Neural cell (in vitro differentiated cells): ENCODE measurements around the gene FCRL2. TPM values are rescaled to one million over a fixed set of nuclear protein-coding genes. Genes with fewer than 3 reads are reported as not detected.

ENCODE experiments used
- H2AFZ ChIP-seq: fragments of 200-600, 300-800 bp; sonication (generic), shearing (Covaris generic); 2 replicates; pipeline ENCODE4 v1.6.0; 2014; ENCODE audit warnings: low read depth, mild to moderate bottlenecking, antibody characterized with exemption, low read length, moderate library complexity
- H3F3A ChIP-seq: fragments of 200-600 bp; shearing (Covaris generic); 2 replicates; pipeline ENCODE4 v1.6.1; 2016; ENCODE audit warnings: mild to moderate bottlenecking, moderate library complexity, mixed read lengths, antibody characterized with exemption, low read length; ENCODE audit not compliant: insufficient read depth, poor library complexity, severe bottlenecking
- H3K27ac ChIP-seq: fragments of 200-600, 300-800 bp; sonication (generic), shearing (Covaris generic); 2 replicates; pipeline ENCODE4 v1.5.1; 2014; ENCODE audit warnings: mild to moderate bottlenecking, low read length, moderate library complexity
- H3K27me3 ChIP-seq: fragments of 300-800, 200-600 bp; sonication (generic), shearing (Covaris generic); 2 replicates; pipeline ENCODE4 v1.6.0; 2014; ENCODE audit warnings: mild to moderate bottlenecking, low read depth, low read length, moderate library complexity; ENCODE audit not compliant: insufficient read depth
- H3K36me3 ChIP-seq: fragments of 300-800, 200-600 bp; sonication (generic), shearing (Covaris generic); 2 replicates; pipeline ENCODE4 v1.5.1; 2014; ENCODE audit warnings: mild to moderate bottlenecking, antibody characterized with exemption, low read length, moderate library complexity; ENCODE audit not compliant: insufficient read depth
- H3K4me2 ChIP-seq: fragments of 300-800, 200-600 bp; sonication (generic), shearing (Covaris generic); 2 replicates; pipeline ENCODE4 v1.6.0; 2014; ENCODE audit warnings: mild to moderate bottlenecking, low read length
- H3K4me3 ChIP-seq: fragments of 300-800, 200-600 bp; sonication (generic), shearing (Covaris generic); 2 replicates; pipeline ENCODE4 v1.5.1; 2014; ENCODE audit warnings: mild to moderate bottlenecking, low read length, moderate library complexity
- H3K79me2 ChIP-seq: fragments of 200-600 bp; shearing (Covaris generic); replicated peaks from 2 replicates; pipeline ENCODE4 v1.6.0; 2014; ENCODE audit warnings: mild to moderate bottlenecking, low read length, moderate library complexity; ENCODE audit not compliant: insufficient read depth
- H3K9ac ChIP-seq: fragments of 300-800, 200-600 bp; sonication (generic), shearing (Covaris generic); 2 replicates; pipeline ENCODE4 v1.6.1; 2016; ENCODE audit warnings: mild to moderate bottlenecking, low read length, mixed read lengths
- H3K9me2 ChIP-seq: fragments of 200-600 bp; shearing (Covaris generic); 2 replicates; pipeline ENCODE4 v1.6.1; 2016; ENCODE audit warnings: mild to moderate bottlenecking, low read length, mixed read lengths; ENCODE audit not compliant: insufficient read depth
- H3K9me3 ChIP-seq: fragments of 200-600, 300-800 bp; sonication (generic), shearing (Covaris generic); 2 replicates; pipeline ENCODE4 v1.6.1; 2016; ENCODE audit warnings: mild to moderate bottlenecking, mixed run types, low read length, moderate library complexity, mixed read lengths
- H4K20me1 ChIP-seq: fragments of 200-600 bp; shearing (Covaris generic); 2 replicates; pipeline ENCODE4 v1.6.1; 2016; ENCODE audit warnings: mild to moderate bottlenecking, mixed run types; ENCODE audit not compliant: insufficient read depth
- EP300 ChIP-seq: fragments of 450-650 bp; conservative IDR thresholded peaks from 2 replicates; pipeline ENCODE4 v1.6.1; 2014; ENCODE audit warnings: antibody characterized with exemption, mild to moderate bottlenecking, moderate library complexity; ENCODE audit not compliant: poor library complexity, severe bottlenecking
- EZH2 ChIP-seq: fragments of 200-600, 300-800 bp; shearing (Covaris generic), sonication (generic); IDR thresholded peaks from 2 replicates; pipeline ENCODE4 v1.6.1; 2014; ENCODE audit warnings: antibody characterized with exemption, low read length, borderline replicate concordance, mild to moderate bottlenecking; ENCODE audit not compliant: insufficient read depth, poor library complexity, severe bottlenecking
- MXI1 ChIP-seq: fragments of 450-650 bp; conservative IDR thresholded peaks from 2 replicates; pipeline ENCODE4 v1.6.1; 2014; ENCODE audit warnings: antibody characterized with exemption, mild to moderate bottlenecking; ENCODE audit not compliant: poor library complexity, severe bottlenecking
- POLR2AphosphoS5 ChIP-seq: IDR thresholded peaks from 2 replicates; pipeline ENCODE4 v1.6.1; 2012
- RAD21 ChIP-seq: fragments of 450-650 bp; conservative IDR thresholded peaks from 2 replicates; pipeline ENCODE4 v1.6.1; 2014; ENCODE audit warnings: antibody characterized with exemption, mild to moderate bottlenecking, moderate library complexity
- SMC3 ChIP-seq: fragments of 450-650 bp; conservative IDR thresholded peaks from 2 replicates; pipeline ENCODE4 v1.6.1; 2014; ENCODE audit warnings: antibody characterized with exemption, mild to moderate bottlenecking, moderate library complexity; ENCODE audit not compliant: poor library complexity
- TAF1 ChIP-seq: IDR thresholded peaks from 2 replicates; pipeline ENCODE4 v1.6.1; 2012; ENCODE audit warnings: low read depth
- polyA minus RNA-seq: library from RNA; depleted of rRNA, polyadenylated mRNA; stranded (reverse); fragments of >200 nt; gene quantifications from 2 replicates; pipeline ENCODE4 v1.2.3, GENCODE V29; 2014
- polyA plus RNA-seq: library from polyadenylated mRNA; depleted of rRNA; stranded (reverse); fragments of >200 nt; gene quantifications from 2 replicates; pipeline ENCODE4 v1.2.3, GENCODE V29; 2014
- TF ChIP-seq, protein P1 (sequence below): fragments of 450-650 bp; IDR thresholded peaks from 2 replicates; pipeline ENCODE4 v1.5.1; 2014; ENCODE audit warnings: antibody characterized with exemption, mild to moderate bottlenecking, moderate library complexity; ENCODE audit not compliant: poor library complexity, severe bottlenecking
- TF ChIP-seq, protein P2 (sequence below): IDR thresholded peaks from 2 replicates; pipeline ENCODE4 v1.6.1; 2012; ENCODE audit warnings: borderline replicate concordance

Gene FCRL2, protein sequence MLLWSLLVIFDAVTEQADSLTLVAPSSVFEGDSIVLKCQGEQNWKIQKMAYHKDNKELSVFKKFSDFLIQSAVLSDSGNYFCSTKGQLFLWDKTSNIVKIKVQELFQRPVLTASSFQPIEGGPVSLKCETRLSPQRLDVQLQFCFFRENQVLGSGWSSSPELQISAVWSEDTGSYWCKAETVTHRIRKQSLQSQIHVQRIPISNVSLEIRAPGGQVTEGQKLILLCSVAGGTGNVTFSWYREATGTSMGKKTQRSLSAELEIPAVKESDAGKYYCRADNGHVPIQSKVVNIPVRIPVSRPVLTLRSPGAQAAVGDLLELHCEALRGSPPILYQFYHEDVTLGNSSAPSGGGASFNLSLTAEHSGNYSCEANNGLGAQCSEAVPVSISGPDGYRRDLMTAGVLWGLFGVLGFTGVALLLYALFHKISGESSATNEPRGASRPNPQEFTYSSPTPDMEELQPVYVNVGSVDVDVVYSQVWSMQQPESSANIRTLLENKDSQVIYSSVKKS
- polyA plus RNA-seq (not detected in 2 replicates), polyA minus RNA-seq (not detected in 2 replicates)

DNA sequence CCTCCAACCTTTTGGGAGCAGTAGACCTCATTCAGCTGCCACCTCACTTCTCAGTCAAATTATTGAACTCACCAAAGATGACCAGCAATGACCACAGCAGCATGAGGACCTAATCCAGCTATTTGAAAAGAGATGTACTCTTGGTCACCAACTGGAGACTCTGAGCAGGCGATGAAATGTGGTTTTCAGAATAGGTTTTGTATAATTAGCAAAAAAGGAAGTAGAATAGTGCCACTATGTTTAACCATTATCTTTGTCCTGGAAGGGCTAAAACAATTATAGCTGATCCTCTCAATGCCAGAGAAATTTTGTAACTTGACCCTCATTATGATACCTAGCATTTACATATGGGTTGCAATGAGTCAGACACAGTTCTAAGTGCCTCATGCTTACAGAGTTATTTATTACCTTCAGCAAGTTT, at the start of gene FCRL2:
Gene FCRL2, minus strand, starts transcription at position 162 of the 421 bp plus-strand sequence. Its CDS starts 59 bp downstream, at position 103.
- Histone ChIP-seq H3K27me3 (no peaks in the 10 kb centered on the region), H3K79me2 (no peaks in the 10 kb centered on the region), H3K9me2 (no peaks in the 10 kb centered on the region), H3F3A (no peaks in the 10 kb centered on the region), H2AFZ (no peak within 1 kb of the TSS), H3K4me2 (no peak within 1 kb of the TSS), H3K4me3 (no peak within 1 kb of the TSS), H3K9me3 (no peaks in the 10 kb centered on the region), H3K36me3 (no peaks in the 10 kb centered on the region), H3K9ac (no peak within 1 kb of the TSS), H3K27ac (no peak within 1 kb of the TSS), H4K20me1 (no peaks in the 10 kb centered on the region)
- no peak for TF ChIP-seq POLR2AphosphoS5
- no peak for TF ChIP-seq RAD21
- no peak for TF ChIP-seq TAF1
- no peak for TF ChIP-seq EP300
- no peak for TF ChIP-seq EZH2
- TF ChIP-seq, protein P1, sequence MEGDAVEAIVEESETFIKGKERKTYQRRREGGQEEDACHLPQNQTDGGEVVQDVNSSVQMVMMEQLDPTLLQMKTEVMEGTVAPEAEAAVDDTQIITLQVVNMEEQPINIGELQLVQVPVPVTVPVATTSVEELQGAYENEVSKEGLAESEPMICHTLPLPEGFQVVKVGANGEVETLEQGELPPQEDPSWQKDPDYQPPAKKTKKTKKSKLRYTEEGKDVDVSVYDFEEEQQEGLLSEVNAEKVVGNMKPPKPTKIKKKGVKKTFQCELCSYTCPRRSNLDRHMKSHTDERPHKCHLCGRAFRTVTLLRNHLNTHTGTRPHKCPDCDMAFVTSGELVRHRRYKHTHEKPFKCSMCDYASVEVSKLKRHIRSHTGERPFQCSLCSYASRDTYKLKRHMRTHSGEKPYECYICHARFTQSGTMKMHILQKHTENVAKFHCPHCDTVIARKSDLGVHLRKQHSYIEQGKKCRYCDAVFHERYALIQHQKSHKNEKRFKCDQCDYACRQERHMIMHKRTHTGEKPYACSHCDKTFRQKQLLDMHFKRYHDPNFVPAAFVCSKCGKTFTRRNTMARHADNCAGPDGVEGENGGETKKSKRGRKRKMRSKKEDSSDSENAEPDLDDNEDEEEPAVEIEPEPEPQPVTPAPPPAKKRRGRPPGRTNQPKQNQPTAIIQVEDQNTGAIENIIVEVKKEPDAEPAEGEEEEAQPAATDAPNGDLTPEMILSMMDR = no peak

DNA sequence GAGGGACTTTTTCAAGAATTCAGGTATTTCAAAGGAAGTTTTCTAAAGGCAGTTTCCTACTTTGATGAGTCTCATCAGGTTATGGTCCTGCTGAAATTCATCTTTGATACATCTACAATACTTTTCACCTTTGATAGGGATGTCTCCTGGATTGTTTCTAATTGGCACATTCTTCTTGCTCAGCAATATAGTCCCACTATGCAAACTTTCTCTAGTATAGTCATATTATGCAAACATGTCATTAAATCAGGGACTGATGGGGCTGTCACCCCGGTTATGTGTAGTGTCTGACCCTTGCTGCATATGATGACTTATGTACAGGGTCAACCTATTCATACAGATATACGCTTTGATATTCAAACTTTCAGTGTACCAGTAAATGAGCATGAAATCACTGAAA, 43.4 kb upstream of the FCRL2 start:
- Histone ChIP-seq H3F3A (no peaks in the 10 kb centered on the region), H3K27me3 (no peaks in the 10 kb centered on the region), H3K9me3 (no peaks in the 10 kb centered on the region), H2AFZ (no peak overlapping the region), H4K20me1 (no peaks in the 10 kb centered on the region), H3K9me2 (no peaks in the 10 kb centered on the region), H3K4me2 (no peak overlapping the region), H3K9ac (no peak overlapping the region), H3K36me3 (no peaks in the 10 kb centered on the region), H3K79me2 (no peaks in the 10 kb centered on the region), H3K4me3 (no peak overlapping the region), H3K27ac (no peak overlapping the region)
- TF ChIP-seq EZH2 (no peak), RAD21 (no peak), SMC3 (no peak), POLR2AphosphoS5 (no peak), TAF1 (no peak), MXI1 (no peak), EP300 (no peak)
- TF ChIP-seq, protein P2, sequence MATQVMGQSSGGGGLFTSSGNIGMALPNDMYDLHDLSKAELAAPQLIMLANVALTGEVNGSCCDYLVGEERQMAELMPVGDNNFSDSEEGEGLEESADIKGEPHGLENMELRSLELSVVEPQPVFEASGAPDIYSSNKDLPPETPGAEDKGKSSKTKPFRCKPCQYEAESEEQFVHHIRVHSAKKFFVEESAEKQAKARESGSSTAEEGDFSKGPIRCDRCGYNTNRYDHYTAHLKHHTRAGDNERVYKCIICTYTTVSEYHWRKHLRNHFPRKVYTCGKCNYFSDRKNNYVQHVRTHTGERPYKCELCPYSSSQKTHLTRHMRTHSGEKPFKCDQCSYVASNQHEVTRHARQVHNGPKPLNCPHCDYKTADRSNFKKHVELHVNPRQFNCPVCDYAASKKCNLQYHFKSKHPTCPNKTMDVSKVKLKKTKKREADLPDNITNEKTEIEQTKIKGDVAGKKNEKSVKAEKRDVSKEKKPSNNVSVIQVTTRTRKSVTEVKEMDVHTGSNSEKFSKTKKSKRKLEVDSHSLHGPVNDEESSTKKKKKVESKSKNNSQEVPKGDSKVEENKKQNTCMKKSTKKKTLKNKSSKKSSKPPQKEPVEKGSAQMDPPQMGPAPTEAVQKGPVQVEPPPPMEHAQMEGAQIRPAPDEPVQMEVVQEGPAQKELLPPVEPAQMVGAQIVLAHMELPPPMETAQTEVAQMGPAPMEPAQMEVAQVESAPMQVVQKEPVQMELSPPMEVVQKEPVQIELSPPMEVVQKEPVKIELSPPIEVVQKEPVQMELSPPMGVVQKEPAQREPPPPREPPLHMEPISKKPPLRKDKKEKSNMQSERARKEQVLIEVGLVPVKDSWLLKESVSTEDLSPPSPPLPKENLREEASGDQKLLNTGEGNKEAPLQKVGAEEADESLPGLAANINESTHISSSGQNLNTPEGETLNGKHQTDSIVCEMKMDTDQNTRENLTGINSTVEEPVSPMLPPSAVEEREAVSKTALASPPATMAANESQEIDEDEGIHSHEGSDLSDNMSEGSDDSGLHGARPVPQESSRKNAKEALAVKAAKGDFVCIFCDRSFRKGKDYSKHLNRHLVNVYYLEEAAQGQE = no peak
- TF ChIP-seq, protein P1 = no peak
